ENCODE measurements around the gene RABL2A.
"Not testable (repeated sequence)": the region's sequence is repeated elsewhere in the genome, so short reads cannot be mapped to it uniquely, and the experiment has no call there.

GRCh38 chr2:113638084-113638483 lies 11.0 kb downstream of the RABL2A start:
- TF ChIP-seq POLR2A (IDR thresholded peaks at IDR 0.05), result not testable (repeated sequence)
- TF ChIP-seq, protein P1, sequence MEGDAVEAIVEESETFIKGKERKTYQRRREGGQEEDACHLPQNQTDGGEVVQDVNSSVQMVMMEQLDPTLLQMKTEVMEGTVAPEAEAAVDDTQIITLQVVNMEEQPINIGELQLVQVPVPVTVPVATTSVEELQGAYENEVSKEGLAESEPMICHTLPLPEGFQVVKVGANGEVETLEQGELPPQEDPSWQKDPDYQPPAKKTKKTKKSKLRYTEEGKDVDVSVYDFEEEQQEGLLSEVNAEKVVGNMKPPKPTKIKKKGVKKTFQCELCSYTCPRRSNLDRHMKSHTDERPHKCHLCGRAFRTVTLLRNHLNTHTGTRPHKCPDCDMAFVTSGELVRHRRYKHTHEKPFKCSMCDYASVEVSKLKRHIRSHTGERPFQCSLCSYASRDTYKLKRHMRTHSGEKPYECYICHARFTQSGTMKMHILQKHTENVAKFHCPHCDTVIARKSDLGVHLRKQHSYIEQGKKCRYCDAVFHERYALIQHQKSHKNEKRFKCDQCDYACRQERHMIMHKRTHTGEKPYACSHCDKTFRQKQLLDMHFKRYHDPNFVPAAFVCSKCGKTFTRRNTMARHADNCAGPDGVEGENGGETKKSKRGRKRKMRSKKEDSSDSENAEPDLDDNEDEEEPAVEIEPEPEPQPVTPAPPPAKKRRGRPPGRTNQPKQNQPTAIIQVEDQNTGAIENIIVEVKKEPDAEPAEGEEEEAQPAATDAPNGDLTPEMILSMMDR (IDR thresholded peaks at IDR 0.05), result not testable (repeated sequence)
